Neural cell (in vitro differentiated cells): Measurements from ENCODE around the gene PLEKHA7.

Source experiments
- CTCF ChIP-seq: fragments of 450-650 bp; IDR thresholded peaks from 2 replicates; pipeline ENCODE4 v1.5.1; 2014; ENCODE audit warnings: antibody characterized with exemption, mild to moderate bottlenecking, moderate library complexity; ENCODE audit not compliant: poor library complexity, severe bottlenecking
- EZH2 ChIP-seq: fragments of 200-600, 300-800 bp; shearing (Covaris generic), sonication (generic); IDR thresholded peaks from 2 replicates; pipeline ENCODE4 v1.6.1; 2014; ENCODE audit warnings: antibody characterized with exemption, low read length, borderline replicate concordance, mild to moderate bottlenecking; ENCODE audit not compliant: insufficient read depth, poor library complexity, severe bottlenecking
- MXI1 ChIP-seq: fragments of 450-650 bp; conservative IDR thresholded peaks from 2 replicates; pipeline ENCODE4 v1.6.1; 2014; ENCODE audit warnings: antibody characterized with exemption, mild to moderate bottlenecking; ENCODE audit not compliant: poor library complexity, severe bottlenecking
- POLR2AphosphoS5 ChIP-seq: IDR thresholded peaks from 2 replicates; pipeline ENCODE4 v1.6.1; 2012
- RAD21 ChIP-seq: fragments of 450-650 bp; conservative IDR thresholded peaks from 2 replicates; pipeline ENCODE4 v1.6.1; 2014; ENCODE audit warnings: antibody characterized with exemption, mild to moderate bottlenecking, moderate library complexity
- REST ChIP-seq: IDR thresholded peaks from 2 replicates; pipeline ENCODE4 v1.6.1; 2012; ENCODE audit warnings: borderline replicate concordance
- SMC3 ChIP-seq: fragments of 450-650 bp; conservative IDR thresholded peaks from 2 replicates; pipeline ENCODE4 v1.6.1; 2014; ENCODE audit warnings: antibody characterized with exemption, mild to moderate bottlenecking, moderate library complexity; ENCODE audit not compliant: poor library complexity
- TAF1 ChIP-seq: IDR thresholded peaks from 2 replicates; pipeline ENCODE4 v1.6.1; 2012; ENCODE audit warnings: low read depth

- TF ChIP-seq CTCF (no peak), REST (no peak), EZH2 (no peak), POLR2AphosphoS5 (no peak), RAD21 (no peak), MXI1 (no peak), TAF1 (no peak), SMC3 (no peak)
Observed at GRCh38 chr11:16805938-16806337, 208.3 kb downstream of the PLEKHA7 start.
